ENCODE results near the gene KCNIP2.

DNA sequence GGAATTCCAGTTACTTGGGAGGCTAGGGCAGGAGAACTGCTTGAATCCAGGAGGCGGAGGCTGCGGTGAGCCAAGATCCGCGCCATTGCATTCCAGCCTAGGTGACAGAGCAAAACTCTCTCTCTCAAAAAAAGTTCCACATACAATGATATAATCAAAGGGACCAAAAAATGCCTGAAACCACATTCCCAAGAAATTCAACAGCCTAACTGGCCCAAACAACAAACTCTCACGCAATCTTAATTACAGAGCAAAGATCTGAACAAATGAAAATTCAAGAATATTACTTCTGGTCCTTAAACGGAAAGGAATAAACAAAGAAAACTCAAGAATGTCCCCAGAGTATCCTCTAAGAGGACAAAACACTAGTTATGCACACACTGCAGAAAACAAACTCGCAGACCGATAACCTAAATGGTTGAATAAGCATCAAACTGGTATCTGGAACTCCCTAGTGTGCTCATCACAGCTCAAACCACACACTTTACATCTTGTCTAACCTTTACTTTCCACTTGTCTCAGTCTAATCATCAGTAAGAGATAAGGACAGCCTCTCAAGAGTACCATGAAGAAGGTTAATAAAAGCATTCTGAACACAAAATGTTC is 29.0 kb downstream of the KCNIP2 start:
- TF ChIP-seq, protein P1, sequence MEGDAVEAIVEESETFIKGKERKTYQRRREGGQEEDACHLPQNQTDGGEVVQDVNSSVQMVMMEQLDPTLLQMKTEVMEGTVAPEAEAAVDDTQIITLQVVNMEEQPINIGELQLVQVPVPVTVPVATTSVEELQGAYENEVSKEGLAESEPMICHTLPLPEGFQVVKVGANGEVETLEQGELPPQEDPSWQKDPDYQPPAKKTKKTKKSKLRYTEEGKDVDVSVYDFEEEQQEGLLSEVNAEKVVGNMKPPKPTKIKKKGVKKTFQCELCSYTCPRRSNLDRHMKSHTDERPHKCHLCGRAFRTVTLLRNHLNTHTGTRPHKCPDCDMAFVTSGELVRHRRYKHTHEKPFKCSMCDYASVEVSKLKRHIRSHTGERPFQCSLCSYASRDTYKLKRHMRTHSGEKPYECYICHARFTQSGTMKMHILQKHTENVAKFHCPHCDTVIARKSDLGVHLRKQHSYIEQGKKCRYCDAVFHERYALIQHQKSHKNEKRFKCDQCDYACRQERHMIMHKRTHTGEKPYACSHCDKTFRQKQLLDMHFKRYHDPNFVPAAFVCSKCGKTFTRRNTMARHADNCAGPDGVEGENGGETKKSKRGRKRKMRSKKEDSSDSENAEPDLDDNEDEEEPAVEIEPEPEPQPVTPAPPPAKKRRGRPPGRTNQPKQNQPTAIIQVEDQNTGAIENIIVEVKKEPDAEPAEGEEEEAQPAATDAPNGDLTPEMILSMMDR (IDR thresholded peaks at IDR 0.05), result no peak
- no peak for TF ChIP-seq POLR2A (IDR thresholded peaks at IDR 0.05)

Measured in right lobe of liver (tissue), 4 donors.